IMR-90 (cell line): Measurements from ENCODE around the gene RASGRF2. TPM values are rescaled to one million over a fixed set of nuclear protein-coding genes. Genes with fewer than 3 reads are reported as not detected.
A peak's percentile ranks its signal among the peaks of the same experiment; 100 is the strongest.

Experiments
- ATAC-seq: fragments of 200-7000 bp; cut with Tn5 transposase; 2 replicates; pipeline ENCODE4 v1.9.1; 2020; ENCODE audit warnings: low read depth, mild to moderate bottlenecking, moderate library complexity
- BruUV-seq: library from RNA; stranded (reverse); fragments of 400-500 nt; replicated peaks from 2 replicates; lab custom pipeline; 2021; lab: Mats Ljungman, UMichigan
- CTCF ChIA-PET: fragments of 300-600 bp; formaldehyde crosslinking; extraction: SDS; loops from one replicate; lab custom pipeline; 2021; ENCODE audit warnings: antibody characterized with exemption; lab: Yijun Ruan, JAX
- POLR2A ChIA-PET: fragments of 300-600 bp; sonication (Branson Sonifier 250); formaldehyde crosslinking; loops from one replicate; lab custom pipeline; 2022; ENCODE audit warnings: antibody characterized with exemption; ENCODE audit not compliant: unreplicated experiment; lab: Charles Lee
- DNase-seq: peaks from one replicate; pipeline ENCODE4 v3.0.0; 2013
- H2AFZ ChIP-seq: replicated peaks from 2 replicates; pipeline ENCODE3; 2013; ENCODE audit warnings: low read length, mild to moderate bottlenecking; ENCODE audit not compliant: poor library complexity
- H2AK5ac ChIP-seq: 2 replicates; pipeline ENCODE4 v1.6.1; 2013; ENCODE audit warnings: low read depth, low read length, inconsistent platforms
- H2AK9ac ChIP-seq: replicated peaks from 2 replicates; pipeline ENCODE3; 2013; ENCODE audit warnings: mild to moderate bottlenecking, low read depth, low read length, moderate library complexity; ENCODE audit not compliant: poor library complexity
- H2BK120ac ChIP-seq: 2 replicates; pipeline ENCODE4 v1.6.1; 2013; ENCODE audit warnings: low read depth, low read length, inconsistent platforms
- H2BK15ac ChIP-seq: 3 replicates; pipeline ENCODE4 v1.6.1; 2013; ENCODE audit warnings: low read depth, low read length, inconsistent platforms
- H2BK20ac ChIP-seq: 2 replicates; pipeline ENCODE4 v1.6.1; 2013; ENCODE audit warnings: low read depth, mild to moderate bottlenecking, inconsistent platforms, low read length, moderate library complexity
- H2BK5ac ChIP-seq: 2 replicates; pipeline ENCODE4 v1.6.1; 2013; ENCODE audit warnings: mild to moderate bottlenecking, low read depth, low read length, inconsistent platforms; ENCODE audit not compliant: poor library complexity, severe bottlenecking
- H3K14ac ChIP-seq: replicated peaks from 2 replicates; pipeline ENCODE4 v1.6.1; 2013; ENCODE audit warnings: low read depth, low read length, inconsistent platforms
- H3K18ac ChIP-seq: 2 replicates; pipeline ENCODE4 v1.6.1; 2013; ENCODE audit warnings: low read depth, low read length, control low read depth
- H3K23ac ChIP-seq: 2 replicates; pipeline ENCODE4 v1.6.1; 2013; ENCODE audit warnings: low read depth, low read length, inconsistent platforms
- H3K27ac ChIP-seq: 2 replicates; pipeline ENCODE4 v1.5.1; 2013; ENCODE audit warnings: mild to moderate bottlenecking, control low read depth, low read length; ENCODE audit not compliant: insufficient read depth
- H3K27me3 ChIP-seq: 2 replicates; pipeline ENCODE4 v1.6.1; 2013; ENCODE audit warnings: low read length; ENCODE audit not compliant: control insufficient read depth, insufficient read depth
- H3K36me3 ChIP-seq: 2 replicates; pipeline ENCODE4 v1.6.1; 2013; ENCODE audit warnings: low read length, mixed read lengths; ENCODE audit not compliant: control insufficient read depth, insufficient read depth
- H3K4ac ChIP-seq: 2 replicates; pipeline ENCODE4 v1.6.1; 2013; ENCODE audit warnings: low read depth, low read length, inconsistent platforms
- H3K4me1 ChIP-seq: 2 replicates; pipeline ENCODE4 v1.6.1; 2013; ENCODE audit warnings: low read length, mixed read lengths; ENCODE audit not compliant: control insufficient read depth, insufficient read depth
- H3K4me2 ChIP-seq: 2 replicates; pipeline ENCODE4 v1.6.1; 2013; ENCODE audit warnings: low read depth, mild to moderate bottlenecking, control low read depth, low read length, moderate library complexity
- H3K4me3 ChIP-seq: 2 replicates; pipeline ENCODE4 v1.5.1; 2013; ENCODE audit warnings: low read depth, mild to moderate bottlenecking, control low read depth, low read length, moderate library complexity; ENCODE audit not compliant: insufficient read depth
- H3K56ac ChIP-seq: 2 replicates; pipeline ENCODE4 v1.6.1; 2013; ENCODE audit warnings: low read length, inconsistent platforms; ENCODE audit not compliant: insufficient read depth; ENCODE audit errors: extremely low read depth
- H3K79me1 ChIP-seq, 2 experiments: 2 replicates each; pipeline ENCODE4 v1.6.1; 2013; ENCODE audit warnings: low read length in 2 of 2, inconsistent platforms in 1 of 2, low read depth in 1 of 2
- H3K9ac ChIP-seq: 2 replicates; pipeline ENCODE4 v1.6.1; 2013; ENCODE audit warnings: low read depth, low read length, control low read depth
- H3K9me1 ChIP-seq: 2 replicates; pipeline ENCODE4 v1.6.1; 2013; ENCODE audit warnings: low read length, inconsistent platforms; ENCODE audit not compliant: insufficient read depth
- H3K9me3 ChIP-seq: 2 replicates; pipeline ENCODE4 v1.6.1; 2013; ENCODE audit warnings: low read length; ENCODE audit not compliant: control insufficient read depth, insufficient read depth
- H4K20me1 ChIP-seq: 2 replicates; pipeline ENCODE4 v1.6.1; 2013; ENCODE audit warnings: low read length, inconsistent platforms; ENCODE audit not compliant: insufficient read depth
- H4K5ac ChIP-seq: 2 replicates; pipeline ENCODE4 v1.6.1; 2013; ENCODE audit warnings: mild to moderate bottlenecking, low read depth, low read length, control low read depth
- H4K8ac ChIP-seq, 2 experiments: 2 replicates each; pipeline ENCODE4 v1.6.1; 2013; ENCODE audit warnings: low read depth in 2 of 2, low read length in 2 of 2, control low read depth in 1 of 2, inconsistent platforms in 1 of 2
- H4K91ac ChIP-seq: 2 replicates; pipeline ENCODE4 v1.6.1; 2013; ENCODE audit warnings: low read depth, low read length, inconsistent platforms; ENCODE audit not compliant: insufficient read depth
- CHD1 ChIP-seq: IDR thresholded peaks from 2 replicates; pipeline ENCODE4 v1.6.1; 2012; ENCODE audit warnings: low read depth, low read length, improper control_type of control experiment
- MAFK ChIP-seq: IDR thresholded peaks from 2 replicates; pipeline ENCODE4 v1.6.1; 2012; ENCODE audit warnings: low read depth, low read length, improper control_type of control experiment
- MAZ ChIP-seq: IDR thresholded peaks from 2 replicates; pipeline ENCODE4 v1.6.1; 2012; ENCODE audit warnings: low read depth, mild to moderate bottlenecking, low read length, improper control_type of control experiment, moderate library complexity, borderline replicate concordance
- RAD21 ChIP-seq: IDR thresholded peaks from 2 replicates; pipeline ENCODE4 v1.6.1; 2012; ENCODE audit warnings: low read length, improper control_type of control experiment
- RCOR1 ChIP-seq: IDR thresholded peaks from 2 replicates; pipeline ENCODE4 v1.6.1; 2012; ENCODE audit warnings: mild to moderate bottlenecking, low read length, improper control_type of control experiment; ENCODE audit not compliant: insufficient replicate concordance
- SMC3 ChIP-seq: fragments of 150-350 bp; IDR thresholded peaks from 2 replicates; pipeline ENCODE4 v1.6.1; 2016; ENCODE audit warnings: low read depth, mild to moderate bottlenecking, antibody characterized with exemption, low read length, moderate library complexity
- USF2 ChIP-seq: fragments of 150-350 bp; IDR thresholded peaks from 2 replicates; pipeline ENCODE4 v1.6.1; 2017; ENCODE audit warnings: mild to moderate bottlenecking, antibody characterized with exemption, low read length, low read depth
- WGBS, 2 experiments: methylation state at CpG; one replicate each; pipeline versions ENCODE4 v1.1.5 to v1.1.7; 2013; ENCODE audit warnings: missing lambda C conversion rate in 2 of 2; ENCODE audit not compliant: insufficient read length in 1 of 2; ENCODE audit errors: extremely low coverage in 2 of 2; 5-methylcytosine and 5-hydroxymethylcytosine counted together
- dilution Hi-C: fragments of 300-500 bp; cut with HindIII; formaldehyde crosslinking; loops from one replicate; pipeline ENCODE4 v1.14.3; 2018; ENCODE audit warnings: low sequenced_read_pairs; ENCODE audit not compliant: unreplicated experiment
- in situ Hi-C: fragments of 300-500 bp; cut with MboI; formaldehyde crosslinking; loops from 3 replicates; pipeline ENCODE4 v1.14.3; 2019; ENCODE audit warnings: low sequenced_read_pairs, inconsistent platforms, mixed read lengths
- intact Hi-C: fragments of 100-400 bp; cut with micrococcal nuclease; formaldehyde crosslinking; loops from 2 replicates; pipeline ENCODE4 v1.10.0; 2022
- polyA plus RNA-seq, 3 experiments: library from polyadenylated mRNA; depleted of rRNA; stranded (reverse); fragments of >200 nt; gene quantifications; 2 replicates each; pipeline ENCODE4 v1.2.3, GENCODE V29; 2012; ENCODE audit warnings: low replicate concordance in 1 of 3
- total RNA-seq: library from RNA; depleted of rRNA; stranded (reverse); fragments of >200 nt; gene quantifications from 2 replicates; pipeline ENCODE4 v1.2.3, GENCODE V29; 2012

The RASGRF2 gene
- total and polyA plus RNA-seq, 2 of the 4 experiments (the other 2 are of a cell fraction) = 2.9 to 5.0 TPM

DNA sequence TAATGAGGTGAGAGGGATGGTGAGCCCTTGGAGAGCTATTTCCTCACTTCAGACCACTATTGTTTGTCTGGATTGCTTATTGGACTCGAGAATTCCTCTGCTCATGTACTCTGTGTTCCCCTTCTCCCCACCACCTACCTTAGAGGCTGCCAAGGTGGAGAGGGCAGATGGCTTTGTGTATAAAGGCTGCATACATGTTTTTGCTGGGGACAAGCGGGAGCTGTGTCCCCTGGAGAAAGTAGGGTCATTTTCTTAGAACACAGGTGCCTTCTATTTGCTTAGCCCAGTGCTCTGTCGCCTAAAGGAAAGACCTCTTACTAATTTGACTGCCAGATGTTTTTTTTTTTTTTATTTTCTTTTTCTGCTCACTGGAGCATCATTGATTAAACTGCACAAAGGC lies 29.7 kb downstream of the RASGRF2 start:
- TF ChIP-seq MAFK (no peak), SMC3 (no peak), MAZ (no peak), CHD1 (no peak), USF2 (no peak), RAD21 (no peak), RCOR1 (no peak)
- dilution Hi-C loops = no loop called here
- H3K27ac ChIP-seq = no peak overlapping the region
- DNase-seq = no peak
- H3K56ac ChIP-seq = no peak overlapping the region
- H3K4me2 ChIP-seq = no peak overlapping the region
- BruUV-seq = no TSS peak
- ATAC-seq = no peak
- no peaks in the 10 kb centered on the region for H3K27me3 ChIP-seq
- H3K4ac ChIP-seq = no peak overlapping the region
- H3K4me1 ChIP-seq = peaks cover 7% of the 10 kb centered on the region
- no peak overlapping the region for H2BK120ac ChIP-seq
- in situ Hi-C loops = no loop called here
- no peak overlapping the region for H3K23ac ChIP-seq
- no peak overlapping the region for H2BK5ac ChIP-seq
- peaks cover 4% of the 10 kb centered on the region for H3K9me1 ChIP-seq
- WGBS, 2 experiments = 100% methylated on average over 1 of the region's 3 CpGs; no CpG with 5 or more reads in 1 of the 2 experiments
- no peak overlapping the region for H4K5ac ChIP-seq
- POLR2A ChIA-PET = no interaction called here
- H3K4me3 ChIP-seq = no peak overlapping the region
- no peak overlapping the region for H2AK9ac ChIP-seq
- H3K18ac ChIP-seq = no peak overlapping the region
- H2AFZ ChIP-seq = no peak overlapping the region
- intact Hi-C loops = no loop called here
- no peak overlapping the region for H4K8ac ChIP-seq
- CTCF ChIA-PET = no interaction called here
- H3K9ac ChIP-seq = no peak overlapping the region
- H2AK5ac ChIP-seq = peak overlapping the region; percentile 11; the same call in 1 of the 2 replicates
- H2BK20ac ChIP-seq = no peak overlapping the region
- H4K91ac ChIP-seq = no peak overlapping the region
- H3K9me3 ChIP-seq = no peaks in the 10 kb centered on the region
- peaks cover 35 to 79% of the 10 kb centered on the region in 2 experiments for H3K79me1 ChIP-seq
- H2BK15ac ChIP-seq = no peak overlapping the region
- no peaks in the 10 kb centered on the region for H3K36me3 ChIP-seq
- H3K14ac ChIP-seq = no peak overlapping the region
- peaks cover 15% of the 10 kb centered on the region; the same call in 1 of the 2 replicates for H4K20me1 ChIP-seq
